Kidney glomerular epithelial cell (primary cell): ENCODE data around the gene PLA2G4B.

Source experiments
- DNase-seq: peaks from one replicate; lab custom pipeline; 2025; lab: John Stamatoyannopoulos, UW

The PLA2G4B gene

DNA sequence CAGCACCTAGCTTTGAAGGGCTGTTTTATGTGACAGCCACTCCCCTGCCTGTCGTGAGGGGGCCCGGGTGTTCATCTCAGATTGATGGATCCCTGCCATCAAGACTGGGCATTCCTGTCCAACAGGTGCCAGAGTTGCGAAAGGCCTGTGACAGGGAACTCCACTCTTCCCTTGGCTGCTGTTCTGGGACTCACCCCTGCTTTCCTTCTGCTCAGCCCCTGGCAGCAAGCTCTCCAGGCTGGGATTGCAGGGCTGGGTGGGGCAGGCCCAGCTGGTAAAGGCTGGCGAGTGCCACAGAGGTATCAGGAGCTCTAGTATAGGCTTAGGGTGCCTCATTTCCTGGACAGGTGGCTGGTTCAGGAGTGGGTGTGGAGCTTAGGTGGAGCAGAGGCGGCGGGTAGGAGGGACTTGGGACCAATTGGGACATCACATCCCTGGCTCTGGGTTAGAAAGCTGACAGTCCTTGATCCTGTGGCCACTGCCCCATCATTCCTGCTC is at the start of gene PLA2G4B:
Gene PLA2G4B, plus strand, starts transcription at position 448 of the 498 bp plus-strand sequence. CDS start 67 bp downstream, outside the sequence.
- no peak for DNase-seq

GRCh38 chr15:41789236-41789635 is 49.4 kb upstream of the PLA2G4B start:
- DNase-seq: no peak

DNA sequence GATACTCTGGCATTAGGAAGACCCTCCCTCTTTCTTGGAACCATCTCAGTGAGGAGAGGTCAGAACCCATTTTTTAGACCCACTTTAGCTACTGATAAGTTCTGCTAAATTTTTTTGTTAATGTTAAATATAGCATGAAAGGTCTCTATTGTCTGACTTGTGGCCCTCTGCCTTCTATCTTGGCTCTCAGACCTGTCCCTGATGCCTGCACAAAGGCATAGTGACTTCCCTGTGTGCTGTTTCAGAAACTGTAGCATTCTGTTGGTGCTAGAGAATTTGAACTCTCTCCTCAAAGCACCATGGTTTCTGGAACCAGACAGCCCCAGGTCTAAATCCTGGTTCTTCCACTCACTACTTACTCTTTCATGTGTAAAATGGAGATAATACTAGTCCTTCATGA is 49.0 kb upstream of the PLA2G4B start:
- DNase-seq: no peak

GRCh38 chr15:41790169-41790568 is 48.5 kb upstream of the PLA2G4B start:
- DNase-seq: no peak

DNA sequence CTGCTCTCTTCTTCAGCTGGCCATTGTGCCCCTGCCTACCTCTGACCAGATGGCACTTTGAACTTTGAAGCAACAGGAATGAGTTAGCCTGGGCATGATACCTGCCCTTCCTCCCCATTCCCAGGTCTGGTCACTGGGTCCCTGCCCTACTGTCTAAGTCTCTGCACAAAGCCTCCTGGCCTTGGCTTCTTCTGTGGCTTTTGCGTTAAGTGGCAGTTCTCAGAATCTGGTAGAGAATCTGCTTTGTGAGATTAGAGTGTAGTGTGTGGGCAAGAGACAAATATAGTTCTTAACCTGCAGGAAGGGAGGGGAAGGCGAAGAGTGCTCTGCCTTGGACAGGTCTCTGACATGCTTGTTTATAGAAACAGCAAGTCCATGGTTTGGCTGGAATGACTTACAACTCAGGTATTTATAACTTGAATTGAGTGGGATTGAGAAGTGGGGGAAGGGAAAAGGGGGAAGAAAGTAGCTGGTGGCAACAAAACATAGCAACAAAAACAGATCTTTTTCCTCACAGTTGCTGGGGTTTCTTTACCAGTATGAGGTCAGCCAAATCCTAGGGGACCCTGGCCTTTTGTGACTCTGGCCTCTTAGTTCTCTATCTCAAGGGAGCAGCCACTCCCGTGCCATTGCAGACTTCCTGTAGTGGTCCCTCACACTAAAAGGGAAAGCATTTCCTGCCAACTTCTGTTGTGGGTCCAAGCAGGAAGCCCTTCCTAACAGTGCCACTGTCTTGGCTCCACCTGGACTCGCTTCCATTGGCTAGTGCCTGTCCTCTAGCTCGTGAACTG is 47.7 kb upstream of the PLA2G4B start:
- peak; percentile 73 for DNase-seq

- no peak for DNase-seq
These were observed 47.1 kb upstream of the PLA2G4B start for GRCh38 chr15:41791547-41791937.

GRCh38 chr15:41792000-41792637 is 46.5 kb upstream of the PLA2G4B start:
- DNase-seq: no peak

DNA sequence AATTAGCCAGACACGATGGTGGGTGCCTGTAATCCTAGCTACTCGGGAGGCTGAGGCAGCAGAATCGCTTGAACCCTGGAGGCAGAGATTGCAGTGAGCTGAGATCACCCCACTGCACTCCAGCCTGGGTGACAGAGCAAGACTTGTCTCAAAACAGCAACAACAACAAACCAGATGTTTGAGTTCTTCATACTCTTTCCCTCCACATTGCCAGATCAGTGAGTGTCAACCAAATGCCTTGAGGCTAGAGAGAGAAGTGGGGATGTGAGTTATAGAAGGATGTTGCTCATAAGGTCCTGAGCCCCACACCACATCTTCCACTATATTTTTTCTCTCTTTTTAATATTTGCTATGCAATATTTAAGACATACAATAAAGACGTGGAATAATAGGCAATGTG is 44.6 kb upstream of the PLA2G4B start:
- DNase-seq: no peak

DNA sequence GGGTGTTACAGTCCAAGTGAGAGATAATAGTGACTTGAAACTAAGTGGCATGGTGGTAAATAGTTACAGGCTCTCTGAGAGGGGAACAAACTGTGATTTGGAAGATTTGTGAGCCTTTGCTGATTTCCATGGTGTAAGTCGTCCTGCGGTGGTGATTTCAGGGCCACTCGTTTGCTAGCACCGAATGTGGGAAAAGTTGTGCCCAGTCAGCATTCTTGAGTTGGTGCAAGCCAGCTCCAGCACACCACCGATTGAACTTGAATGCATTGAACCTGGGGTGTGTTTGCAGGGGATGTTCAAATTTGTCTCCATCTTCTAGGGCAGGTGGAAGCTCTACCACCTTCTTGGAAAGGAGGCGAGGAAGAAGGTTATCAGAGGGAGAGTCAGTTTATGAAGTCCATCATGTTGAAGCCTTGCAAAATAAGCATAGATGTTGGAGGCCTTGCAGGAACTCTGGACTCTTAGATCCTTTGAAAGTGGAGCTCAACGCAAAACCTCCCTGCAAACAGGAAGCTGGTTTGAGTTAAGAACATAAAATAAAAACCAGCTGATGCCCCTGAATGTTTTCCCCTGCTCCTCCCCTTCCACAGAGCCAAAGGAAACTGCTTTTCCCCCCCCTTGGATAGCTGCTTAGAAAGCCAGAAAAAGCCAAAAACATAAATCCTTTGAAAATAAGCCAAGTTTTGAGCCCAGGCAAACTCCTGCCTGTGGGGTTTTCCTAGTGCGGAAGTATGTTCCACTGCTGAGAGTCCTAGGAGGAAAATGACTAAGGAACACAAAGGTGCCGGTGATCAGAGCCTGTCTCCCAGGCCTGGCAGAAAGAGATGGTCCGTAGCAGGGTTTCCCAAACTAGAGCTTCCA is 42.4 kb upstream of the PLA2G4B start:
- no peak for DNase-seq

DNA sequence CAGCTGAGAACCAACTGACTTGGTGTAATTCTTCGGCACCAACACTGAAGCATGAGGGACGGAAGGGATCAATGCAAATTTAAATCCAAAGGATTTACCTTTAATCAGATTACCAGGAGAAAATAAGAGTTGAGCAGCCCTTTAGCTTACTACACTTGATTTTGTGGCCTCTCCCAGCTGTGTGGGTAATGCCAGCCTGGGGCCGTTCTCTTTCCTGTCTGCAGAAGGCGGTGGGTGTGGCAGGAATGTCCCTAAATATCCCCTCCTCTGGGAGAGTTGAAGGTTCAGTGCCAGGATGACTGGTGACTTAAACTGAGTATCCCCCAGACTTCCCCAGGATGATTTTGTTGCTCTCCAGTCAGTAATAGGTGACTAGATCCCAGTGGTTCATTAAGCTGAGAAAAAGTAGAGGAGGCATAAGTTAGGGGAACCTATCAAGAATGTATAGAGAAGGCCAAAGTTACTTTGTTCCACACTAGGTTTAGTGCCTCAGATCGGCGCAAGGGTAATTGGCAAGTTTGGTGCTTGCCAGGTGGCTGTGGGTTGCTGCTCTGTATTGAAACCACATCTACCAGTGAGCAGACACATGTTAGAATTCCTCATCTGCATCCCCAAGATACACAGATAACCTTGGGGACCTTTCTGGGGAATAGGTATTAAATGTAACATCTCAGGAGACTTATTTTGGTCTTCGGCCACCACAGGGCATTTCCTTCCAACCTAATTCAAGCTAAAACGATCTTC is 41.3 kb upstream of the PLA2G4B start:
- DNase-seq: no peak

DNA sequence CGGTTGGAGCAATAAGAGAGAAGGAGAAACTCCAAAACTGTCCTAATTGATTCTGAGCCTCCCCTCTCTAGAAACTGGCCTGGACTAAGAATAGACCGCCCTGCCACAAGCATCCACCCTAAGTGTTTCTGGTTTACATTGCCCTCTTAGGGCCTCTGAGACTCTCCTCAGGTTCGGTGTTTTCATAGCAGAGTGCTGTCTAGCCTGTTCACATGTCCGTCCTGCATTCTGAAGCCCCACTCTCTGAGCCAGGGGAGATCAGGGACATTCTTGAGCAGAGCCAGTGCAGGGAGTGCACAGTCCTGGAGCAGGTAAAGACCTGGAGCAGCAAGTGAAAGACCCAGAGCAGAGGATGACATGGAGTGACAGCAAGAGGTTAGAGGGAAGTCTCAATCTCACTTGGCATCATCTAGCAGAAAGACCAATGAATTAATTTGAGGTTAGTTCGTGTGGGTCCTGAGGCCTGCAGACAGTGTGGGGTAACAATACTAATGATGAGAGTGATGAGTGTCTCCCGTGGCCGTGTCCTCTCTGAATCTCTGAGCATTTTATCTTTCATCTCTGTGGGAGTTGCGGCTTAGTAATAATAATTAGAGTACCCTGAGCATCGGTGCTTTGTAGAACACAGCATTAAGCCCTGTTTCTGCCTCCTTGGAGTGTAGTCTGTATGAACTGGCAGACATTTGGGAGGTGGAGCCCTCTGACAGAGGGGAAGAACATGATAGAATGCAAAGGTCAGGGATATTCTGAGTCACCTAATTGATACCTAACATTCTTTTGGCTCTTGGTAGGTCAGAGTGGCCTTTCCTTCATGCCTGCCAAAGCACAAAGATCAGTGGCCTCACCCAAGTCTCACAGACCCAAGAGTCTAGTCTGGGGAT is 39.8 kb upstream of the PLA2G4B start:
- DNase-seq: no peak

- DNase-seq: no peak
These were observed 39.2 kb upstream of the PLA2G4B start for GRCh38 chr15:41799488-41799805.

- DNase-seq: no peak
These were observed 37.5 kb upstream of the PLA2G4B start for GRCh38 chr15:41801185-41801584.

- DNase-seq: peak; percentile 24
These were observed 36.7 kb upstream of the PLA2G4B start for GRCh38 chr15:41801850-41802455.

GRCh38 chr15:41804361-41804760 is 34.3 kb upstream of the PLA2G4B start:
- no peak for DNase-seq

DNA sequence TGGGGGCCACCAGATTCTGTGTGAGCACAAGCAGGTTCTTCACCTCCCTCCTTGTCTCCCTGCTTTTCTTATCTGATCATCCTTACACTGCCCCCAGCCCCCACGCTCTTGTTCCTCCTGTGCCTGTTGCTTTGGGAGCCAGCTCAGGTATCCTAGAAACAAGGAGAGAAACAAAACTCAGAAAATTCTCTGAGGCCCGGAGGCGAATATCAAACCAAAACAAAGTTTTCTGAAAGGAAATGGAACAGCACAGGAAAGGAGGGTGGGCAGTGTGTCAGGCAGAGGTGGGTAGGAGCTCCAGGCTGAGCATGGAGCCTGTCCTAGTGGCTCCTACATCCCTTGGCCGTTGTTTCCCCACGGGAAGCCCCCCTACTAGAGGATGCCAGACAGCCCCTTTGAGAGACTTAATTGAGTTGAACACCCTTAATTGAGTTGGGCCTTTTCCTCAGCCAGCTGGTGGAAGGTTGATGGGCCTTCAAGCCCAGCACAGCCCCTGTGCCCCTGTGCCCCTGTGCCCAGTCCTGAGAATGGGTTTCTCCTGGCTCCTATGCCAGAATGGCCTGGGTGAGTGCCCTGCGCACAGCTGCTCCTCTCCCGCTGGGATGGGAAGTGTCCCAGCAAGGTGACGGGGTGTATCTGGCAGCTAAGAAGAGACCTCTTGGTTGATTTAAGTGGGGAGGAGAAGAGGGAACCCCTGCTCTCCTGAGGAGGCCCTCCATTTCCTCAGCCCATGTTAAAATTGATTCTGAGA is 33.6 kb upstream of the PLA2G4B start:
- no peak for DNase-seq

DNA sequence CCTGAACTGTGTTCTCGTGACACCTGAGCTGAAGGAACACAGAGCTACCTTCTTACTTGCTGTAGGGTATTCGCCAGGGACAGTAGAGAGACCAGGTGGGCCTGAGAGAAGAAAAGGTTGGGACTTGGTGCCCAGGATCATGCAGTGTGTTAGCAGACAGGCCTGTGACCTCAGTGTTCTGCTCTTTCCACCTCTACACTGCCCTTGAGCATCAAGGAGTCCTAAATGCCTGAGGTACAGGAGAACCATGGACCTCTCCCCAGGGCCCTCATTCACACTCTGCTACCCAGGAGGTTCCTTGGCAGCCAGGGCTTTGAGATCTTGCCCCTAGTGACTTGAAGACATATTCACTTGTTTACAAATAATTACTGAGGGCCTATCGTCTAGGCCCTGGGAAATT is 32.9 kb upstream of the PLA2G4B start:
- DNase-seq: no peak

DNA sequence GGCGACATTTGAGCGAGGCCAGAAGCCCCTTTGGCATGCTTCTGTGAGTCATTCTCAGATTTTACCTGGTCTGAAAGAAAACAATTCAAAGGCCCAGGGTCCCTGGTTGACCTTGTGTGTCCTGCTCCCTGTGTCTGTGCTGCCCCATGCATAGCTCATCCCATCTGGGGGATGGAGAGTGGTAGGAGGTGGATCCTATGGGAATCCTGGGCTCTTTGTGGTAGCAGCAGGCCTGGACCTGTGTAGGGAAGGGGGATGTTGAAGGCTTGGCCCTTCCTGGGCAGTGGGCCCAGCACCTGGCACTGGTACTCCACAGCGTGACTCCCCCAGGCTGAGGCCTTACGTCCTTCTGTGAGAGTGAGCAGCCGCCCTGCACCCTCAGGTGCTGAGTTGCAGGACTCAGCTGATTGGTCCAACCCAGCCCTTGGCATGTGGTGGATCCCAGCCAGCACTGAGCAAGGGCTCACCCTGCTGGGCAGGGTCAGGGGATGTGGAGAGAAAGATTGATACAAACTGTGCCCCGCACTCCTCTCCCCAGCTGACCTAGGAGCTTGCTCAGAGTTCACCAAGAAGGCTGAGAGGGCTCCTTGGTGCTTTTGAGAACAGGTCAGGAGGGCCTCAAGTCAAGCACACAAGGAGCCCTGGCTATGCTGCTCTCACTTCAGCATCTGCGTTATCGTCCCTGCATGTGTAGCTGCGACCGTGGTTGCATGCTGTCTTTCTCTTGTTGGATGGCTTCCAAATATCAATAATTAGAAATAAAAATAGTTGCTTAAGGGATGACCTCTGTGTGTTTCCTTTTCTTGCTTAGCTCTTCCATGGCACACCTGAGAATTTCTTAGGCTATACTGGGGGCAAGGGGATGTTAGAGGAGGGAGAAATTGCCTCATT is 32.1 kb upstream of the PLA2G4B start:
- DNase-seq: peak; percentile 22

DNA sequence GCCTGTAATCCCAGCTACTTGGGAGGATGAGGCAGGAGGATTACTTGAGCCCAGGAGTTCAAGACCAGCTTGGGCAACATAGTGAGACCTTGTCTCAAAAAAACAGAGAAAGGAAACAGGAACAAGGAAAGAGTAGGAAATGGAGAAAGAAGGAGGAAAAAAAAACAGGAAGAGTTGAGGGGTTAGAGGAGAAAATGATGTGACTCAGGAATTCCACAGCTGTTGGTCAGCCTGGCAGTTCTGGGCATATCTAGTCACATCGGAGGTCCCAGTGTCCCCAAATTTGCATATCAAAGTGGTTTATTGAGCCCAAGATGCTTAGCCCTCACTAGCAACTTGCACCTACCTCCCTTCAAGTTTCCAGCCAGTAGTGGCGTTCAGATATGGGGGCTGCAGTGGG is 29.5 kb upstream of the PLA2G4B start:
- peak; percentile 12 for DNase-seq
